Gastrocnemius medialis (tissue), 4 donors: ENCODE data around the gene GPC6. TPM values are rescaled to one million over a fixed set of nuclear protein-coding genes. Genes with fewer than 3 reads are reported as not detected.
"Not testable (repeated sequence)": the region's sequence is repeated elsewhere in the genome, so short reads cannot be mapped to it uniquely, and the experiment has no call there.

ENCODE experiments used
- ATAC-seq, 2 donors: fragments of 150-250 bp; one replicate each; pipeline ENCODE4 v1.9.1; 2016
- DNase-seq, 2 donors: peaks; one replicate each; pipeline ENCODE4 v3.0.0-alpha.2; 2019
- H3K27ac ChIP-seq, 4 donors: fragments of 200-600 bp; sonication (generic); 1 replicate in 1 of 4; 2 replicates in 3 of 4; pipeline ENCODE4 v1.5.1; 2016 to 2018; ENCODE audit warnings: mild to moderate bottlenecking in 2 of 4, moderate library complexity in 1 of 4
- H3K27me3 ChIP-seq, 3 donors: fragments of 200-600 bp; sonication (generic) in 2 of 3; 1 replicate in 1 of 3; 2 replicates in 2 of 3; pipeline versions ENCODE4 v1.5.1 to v1.6.0; 2016 to 2019; ENCODE audit warnings: mild to moderate bottlenecking in 1 of 3, moderate library complexity in 1 of 3
- H3K36me3 ChIP-seq, 2 donors: fragments of 200-600 bp; sonication (generic) in 1 of 2; one replicate each; pipeline ENCODE4 v1.5.1; 2017 to 2018
- H3K4me1 ChIP-seq, 2 donors: fragments of 200-600 bp; sonication (generic) in 1 of 2; one replicate each; pipeline ENCODE4 v1.5.1; 2016 to 2017; ENCODE audit warnings: mild to moderate bottlenecking in 2 of 2
- H3K4me3 ChIP-seq, 4 donors: fragments of 200-600 bp; sonication (generic) in 3 of 4; 1 replicate in 1 of 4; 2 replicates in 3 of 4; pipeline ENCODE4 v1.5.1; 2016 to 2019; ENCODE audit warnings: mild to moderate bottlenecking in 2 of 4
- H3K9me3 ChIP-seq, 3 donors: fragments of 200-600 bp; sonication (generic) in 2 of 3; 1 replicate in 1 of 3; 2 replicates in 2 of 3; pipeline ENCODE4 v1.5.1; 2016 to 2019
- POLR2A ChIP-seq, 2 donors: fragments of 450-650 bp; IDR thresholded peaks; one replicate each; pipeline ENCODE4 v1.6.1; 2017; ENCODE audit warnings: antibody characterized with exemption in 2 of 2, mild to moderate bottlenecking in 2 of 2, moderate library complexity in 2 of 2
- in situ Hi-C, 4 donors: fragments of 200-750 bp; cut with MboI; loops; one replicate each; pipeline versions ENCODE4 v1.15.0 to v1.8.0; 2017; ENCODE audit warnings: low sequenced_read_pairs in 4 of 4
- intact Hi-C: fragments of 100-400 bp; cut with DNase I; formaldehyde crosslinking; loops from one replicate; pipeline ENCODE4 v1.15.1; 2023; ENCODE audit warnings: low total_unique reads
- total RNA-seq, 4 donors: library from RNA; depleted of rRNA; stranded (reverse); fragments of >200 nt; gene quantifications; one replicate each; pipeline versions ENCODE4 v1.1.0 to v1.2.3, GENCODE V29; 2016
- TF ChIP-seq, protein P1 (sequence below), 5 experiments: fragments of 450-650 bp in 3 of 5; fragments of 200-600 bp in 2 of 5; sonication (generic) in 2 of 5; IDR thresholded peaks in 4 of 5; conservative IDR thresholded peaks in 1 of 5; 1 replicate in 4 of 5; 2 replicates in 1 of 5; pipeline ENCODE4 v1.5.1; 2016 to 2019; ENCODE audit warnings: antibody characterized with exemption in 5 of 5, mild to moderate bottlenecking in 3 of 5, moderate library complexity in 3 of 5

The GPC6 gene
- total RNA-seq, 4 donors from 2014 or later = 0.47 to 0.88 (median 0.59) TPM

DNA sequence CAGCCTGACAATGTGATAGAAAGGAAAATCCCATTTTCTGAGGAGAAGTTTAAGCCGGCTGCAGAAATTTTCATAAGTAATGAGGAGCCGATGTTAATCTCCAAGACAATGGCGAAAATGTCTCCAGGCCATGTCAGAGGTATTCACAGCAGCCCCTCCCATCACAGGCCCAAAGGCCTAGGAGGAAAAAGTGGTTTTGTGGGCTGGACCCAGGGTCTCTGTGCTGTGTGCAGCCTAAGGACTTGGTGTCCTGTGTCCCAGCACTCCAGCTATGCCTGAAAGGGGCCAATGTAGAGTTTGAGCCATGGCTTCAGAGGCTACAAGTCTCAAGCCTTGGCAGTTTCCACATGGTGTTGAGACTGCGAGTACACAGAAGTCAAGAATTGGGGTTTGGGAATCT, 32.9 kb upstream of the GPC6 start:
- intact Hi-C loops = no loop called here
- DNase-seq = no peak

DNA sequence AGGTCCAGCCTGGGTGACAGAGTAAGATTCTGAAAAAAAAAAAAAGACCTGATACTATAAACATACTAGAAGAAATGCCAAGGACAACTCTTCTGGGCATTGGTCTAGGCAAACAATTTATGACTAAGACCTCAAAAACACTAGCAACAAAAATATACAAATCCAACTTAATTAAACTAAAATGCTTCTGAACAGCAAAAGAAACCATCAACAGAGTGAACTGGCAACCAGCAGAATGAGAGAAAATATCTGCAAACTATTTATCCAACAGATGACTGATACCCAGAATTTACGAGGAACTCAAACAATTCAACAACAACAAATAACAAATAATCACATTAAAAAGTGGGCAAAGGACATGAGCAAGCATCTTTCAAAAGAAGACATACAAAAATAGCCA, 26.8 kb upstream of the GPC6 start:
- Histone ChIP-seq H3K36me3 (no peaks in the 10 kb centered on the region), H3K9me3 (no peaks in the 10 kb centered on the region), H3K4me3 (no peak overlapping the region), H3K27me3 (no peaks in the 10 kb centered on the region), H3K4me1 (no peaks in the 10 kb centered on the region), H3K27ac (no peak overlapping the region)
- intact Hi-C loops = no loop called here
- DNase-seq (no peak), ATAC-seq (no peak)
- in situ Hi-C loops = loop anchor here in 1 of 4 donors (25.0 kb wide), 1 partner anchor 88 kb away; no protein-coding TSS in a partner anchor
- TF ChIP-seq, protein P1, sequence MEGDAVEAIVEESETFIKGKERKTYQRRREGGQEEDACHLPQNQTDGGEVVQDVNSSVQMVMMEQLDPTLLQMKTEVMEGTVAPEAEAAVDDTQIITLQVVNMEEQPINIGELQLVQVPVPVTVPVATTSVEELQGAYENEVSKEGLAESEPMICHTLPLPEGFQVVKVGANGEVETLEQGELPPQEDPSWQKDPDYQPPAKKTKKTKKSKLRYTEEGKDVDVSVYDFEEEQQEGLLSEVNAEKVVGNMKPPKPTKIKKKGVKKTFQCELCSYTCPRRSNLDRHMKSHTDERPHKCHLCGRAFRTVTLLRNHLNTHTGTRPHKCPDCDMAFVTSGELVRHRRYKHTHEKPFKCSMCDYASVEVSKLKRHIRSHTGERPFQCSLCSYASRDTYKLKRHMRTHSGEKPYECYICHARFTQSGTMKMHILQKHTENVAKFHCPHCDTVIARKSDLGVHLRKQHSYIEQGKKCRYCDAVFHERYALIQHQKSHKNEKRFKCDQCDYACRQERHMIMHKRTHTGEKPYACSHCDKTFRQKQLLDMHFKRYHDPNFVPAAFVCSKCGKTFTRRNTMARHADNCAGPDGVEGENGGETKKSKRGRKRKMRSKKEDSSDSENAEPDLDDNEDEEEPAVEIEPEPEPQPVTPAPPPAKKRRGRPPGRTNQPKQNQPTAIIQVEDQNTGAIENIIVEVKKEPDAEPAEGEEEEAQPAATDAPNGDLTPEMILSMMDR (IDR thresholded peaks at IDR 0.05 in 4 of 5, conservative IDR thresholded peaks at IDR 0.05 in 1 of 5) = no peak
- no peak for TF ChIP-seq POLR2A (IDR thresholded peaks at IDR 0.05)

More for the DNA sequence above, 32.9 kb upstream of the GPC6 start:
- in situ Hi-C loops = no loop called here
- no peak overlapping the region for H3K4me3 ChIP-seq
- TF ChIP-seq POLR2A (IDR thresholded peaks at IDR 0.05) = no peak
- TF ChIP-seq, protein P1 (IDR thresholded peaks at IDR 0.05 in 4 of 5, conservative IDR thresholded peaks at IDR 0.05 in 1 of 5) = no peak
- ATAC-seq = no peak
- H3K27ac ChIP-seq = no peak overlapping the region
- H3K27me3 ChIP-seq = no peaks in the 10 kb centered on the region
- H3K4me1 ChIP-seq = no peaks in the 10 kb centered on the region
- H3K36me3 ChIP-seq = no peaks in the 10 kb centered on the region
- no peaks in the 10 kb centered on the region for H3K9me3 ChIP-seq

DNA sequence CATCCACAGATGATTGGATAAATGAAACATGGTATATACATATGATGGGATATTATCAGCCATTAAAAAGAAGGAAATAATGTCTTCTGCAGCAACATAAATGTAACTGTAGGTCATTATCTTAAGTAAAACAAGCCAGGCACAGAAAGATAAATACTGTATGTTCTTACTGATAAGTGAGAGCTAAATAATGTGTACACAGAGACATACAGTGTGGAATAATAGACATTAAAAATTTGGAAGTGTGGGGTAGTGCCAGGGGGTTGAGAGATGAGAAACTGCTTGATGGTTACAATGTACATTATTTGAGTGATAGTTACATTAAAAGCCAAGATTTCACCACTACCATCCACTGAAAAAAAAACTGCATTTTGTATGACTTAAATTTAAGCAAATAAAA, 26.0 kb upstream of the GPC6 start:
- H3K4me1 ChIP-seq = no peaks in the 10 kb centered on the region
- DNase-seq (no peak), ATAC-seq (no peak)
- TF ChIP-seq, protein P1 (IDR thresholded peaks at IDR 0.05 in 4 of 5, conservative IDR thresholded peaks at IDR 0.05 in 1 of 5) = no peak
- no peak for TF ChIP-seq POLR2A (IDR thresholded peaks at IDR 0.05)
- intact Hi-C loops = no loop called here
- no peak overlapping the region for H3K4me3 ChIP-seq
- H3K36me3 ChIP-seq = no peaks in the 10 kb centered on the region
- H3K9me3 ChIP-seq = no peaks in the 10 kb centered on the region
- in situ Hi-C loops = loop anchor here in 1 of 4 donors (25.0 kb wide), 1 partner anchor 88 kb away; no protein-coding TSS in a partner anchor
- no peak overlapping the region for H3K27ac ChIP-seq
- no peaks in the 10 kb centered on the region for H3K27me3 ChIP-seq

DNA sequence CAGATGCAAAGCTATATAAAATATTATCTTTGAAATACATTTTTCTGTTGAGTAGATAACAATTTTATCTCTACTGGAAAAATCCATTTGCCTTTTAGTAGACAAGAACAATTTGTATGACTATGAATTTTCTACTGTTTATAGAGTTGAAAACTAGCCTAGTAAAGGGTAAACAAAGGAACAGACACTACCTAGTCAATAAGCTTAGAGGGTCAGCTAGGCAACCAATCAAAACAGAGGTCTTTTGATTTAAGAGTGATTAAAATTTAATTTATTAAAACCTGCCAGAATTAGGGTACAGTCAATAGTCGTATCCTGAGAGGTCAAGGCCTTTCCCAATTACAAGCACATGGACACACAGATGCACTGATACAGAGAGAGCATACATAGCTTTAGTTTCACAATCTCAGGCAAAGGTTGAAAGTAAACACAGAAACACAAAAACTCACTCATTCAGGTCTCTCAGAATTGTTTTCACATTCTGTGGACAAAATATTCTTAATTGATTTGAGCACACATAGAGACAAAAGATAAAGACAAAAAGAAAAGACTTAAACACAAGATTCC, 24.5 kb upstream of the GPC6 start:
- in situ Hi-C loops (loop anchor here in 1 of 4 donors (25.0 kb wide), 1 partner anchor 90 kb away; no protein-coding TSS in a partner anchor), intact Hi-C loops (no loop called here)
- no peaks in the 10 kb centered on the region for H3K27me3 ChIP-seq

DNA sequence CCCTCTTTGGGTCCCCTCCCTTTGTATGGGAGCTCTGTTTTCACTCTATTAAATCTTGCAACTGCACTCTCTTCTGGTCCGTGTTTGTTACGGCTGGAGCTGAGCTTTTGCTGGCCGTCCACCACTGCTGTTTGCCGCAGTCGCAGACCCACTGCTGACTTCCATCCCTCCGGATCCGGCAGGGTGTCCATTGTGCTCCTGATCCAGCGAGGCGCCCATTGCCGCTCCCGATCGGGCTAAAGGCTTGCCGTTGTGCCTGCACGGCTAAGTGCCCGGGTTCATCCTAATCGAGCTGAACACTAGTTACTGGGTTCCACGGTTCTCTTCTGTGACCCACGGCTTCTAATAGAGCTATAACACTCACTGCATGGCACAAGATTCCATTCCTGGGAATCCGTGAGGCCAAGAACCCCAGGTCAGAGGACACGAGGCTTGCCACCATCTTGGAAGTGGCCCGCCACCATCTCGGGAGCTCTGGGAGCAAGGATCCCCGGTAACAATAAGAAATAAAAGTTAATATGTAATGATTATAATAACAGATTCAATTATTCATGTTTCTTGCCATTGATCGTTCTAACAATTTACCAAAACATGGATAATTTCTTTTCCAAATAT, 19.7 kb upstream of the GPC6 start:
- H3K4me1 ChIP-seq, intact Hi-C loops, DNase-seq, H3K9me3 ChIP-seq, H3K27ac ChIP-seq, H3K36me3 ChIP-seq, H3K27me3 ChIP-seq, ATAC-seq, H3K4me3 ChIP-seq: not testable (repeated sequence)
- in situ Hi-C loops = loop anchor here in 1 of 4 donors (25.0 kb wide), 1 partner anchor 95 kb away; no protein-coding TSS in a partner anchor

More for the DNA sequence above, 24.5 kb upstream of the GPC6 start:
- Histone ChIP-seq H3K4me3 (no peak overlapping the region), H3K36me3 (no peaks in the 10 kb centered on the region), H3K9me3 (no peaks in the 10 kb centered on the region), H3K4me1 (no peaks in the 10 kb centered on the region), H3K27ac (no peak overlapping the region)
- no peak for DNase-seq
- TF ChIP-seq POLR2A (IDR thresholded peaks at IDR 0.05) = no peak
- TF ChIP-seq, protein P1 (IDR thresholded peaks at IDR 0.05 in 4 of 5, conservative IDR thresholded peaks at IDR 0.05 in 1 of 5) = no peak
- ATAC-seq = no peak
